ENCODE measurements around the gene MST1.

GRCh38 chr3:49634736-49635135, 54.5 kb downstream of the MST1 start:
- TF ChIP-seq MAZ (IDR thresholded peaks at IDR 0.05; ENCODE audit: borderline replicate concordance, low read depth, low read length): no peak
- TF ChIP-seq POLR2A (IDR thresholded peaks at IDR 0.05; ENCODE audit: low read depth, low read length): no peak
- no peak for TF ChIP-seq CTCF (conservative IDR thresholded peaks at IDR 0.05; ENCODE audit: low read depth, low read length)
- no peak for TF ChIP-seq CHD1 (IDR thresholded peaks at IDR 0.05; ENCODE audit: low read depth, low read length)
- no peak for TF ChIP-seq BHLHE40 (IDR thresholded peaks at IDR 0.05; ENCODE audit: low read depth, low read length)
- TF ChIP-seq CEBPB (IDR thresholded peaks at IDR 0.05; ENCODE audit: low read depth, low read length): no peak
- TF ChIP-seq RAD21 (IDR thresholded peaks at IDR 0.05; ENCODE audit: low read length): no peak
- no peak for TF ChIP-seq ELK1 (IDR thresholded peaks at IDR 0.05; ENCODE audit: borderline replicate concordance, low read depth, low read length)
- no peak for TF ChIP-seq RFX5 (IDR thresholded peaks at IDR 0.05; ENCODE audit: low read depth, low read length)
- TF ChIP-seq SMC3 (IDR thresholded peaks at IDR 0.05; ENCODE audit: low read depth, low read length): no peak
- TF ChIP-seq MAFK (IDR thresholded peaks at IDR 0.05; ENCODE audit: low read depth, low read length): no peak
